ENCODE results near the gene UBAC2. TPM values are rescaled to one million over a fixed set of nuclear protein-coding genes. Genes with fewer than 3 reads are reported as not detected.

Gene UBAC2
- total RNA-seq, 1 experiment from 2014 or later, result 80.3 TPM

DNA sequence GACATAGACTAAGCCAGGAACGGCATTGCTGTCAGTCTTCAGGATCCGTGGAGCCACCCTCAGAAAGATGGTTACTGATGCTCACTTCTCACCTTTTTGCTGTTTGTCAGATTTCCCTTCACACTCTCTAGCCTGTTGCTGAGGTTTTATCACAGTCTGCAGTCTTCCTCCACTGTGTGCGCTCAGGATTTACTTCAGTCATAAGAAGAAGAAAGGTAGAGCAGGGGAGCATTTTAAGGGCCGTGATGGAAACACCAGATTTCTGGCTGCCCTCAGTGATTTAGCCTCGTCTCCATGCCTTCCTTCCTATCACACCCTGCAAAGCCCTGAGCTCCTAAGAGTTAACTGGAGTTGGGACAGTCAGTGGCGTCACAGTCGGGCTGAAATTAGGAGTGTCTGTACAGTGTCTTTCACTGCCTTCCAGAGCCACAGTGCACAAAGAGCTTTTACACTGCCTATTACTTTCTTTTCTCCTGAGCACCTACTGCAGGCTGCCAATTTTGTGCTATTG, 166.5 kb downstream of the UBAC2 start:
- intact Hi-C loops (cut with micrococcal nuclease; ENCODE audit: unreplicated experiment), result no loop called here
- DNase-seq, result no peak
- 0 out of 2 replicates have a peak, but pooled peaks cover 30% of the 10 kb centered on the region for H3K36me3 ChIP-seq (ENCODE audit: low read depth)
- no peak overlapping the region for H3K27ac ChIP-seq
- BruUV-seq (replicated peaks), result no TSS peak
- peaks cover 12% of the 10 kb centered on the region; the same call in 1 of the 2 replicates for H3K79me2 ChIP-seq (ENCODE audit: low read depth)
- peaks cover 11% of the 10 kb centered on the region for H3F3A ChIP-seq (ENCODE audit: insufficient read depth, low read depth)
- no peak overlapping the region for H3K4me2 ChIP-seq
- H2AFZ ChIP-seq, result no peak overlapping the region
- CTCF ChIA-PET, result no interaction called here
- no peaks in the 10 kb centered on the region for H3K9me3 ChIP-seq (ENCODE audit: insufficient read depth, low read depth)
- H3K9me2 ChIP-seq (ENCODE audit: insufficient read depth), result no peaks in the 10 kb centered on the region
- no peaks in the 10 kb centered on the region for H3K4me1 ChIP-seq (replicated peaks; ENCODE audit: insufficient read depth)
- POLR2A ChIA-PET (ENCODE audit: unreplicated experiment), result no interaction called here
- H4K20me1 ChIP-seq (ENCODE audit: insufficient read depth), result peaks cover 19% of the 10 kb centered on the region
- no peak overlapping the region for H3K4me3 ChIP-seq
- no peaks in the 10 kb centered on the region for H3K27me3 ChIP-seq (ENCODE audit: insufficient read depth, low read depth)
- TF ChIP-seq, protein P1, sequence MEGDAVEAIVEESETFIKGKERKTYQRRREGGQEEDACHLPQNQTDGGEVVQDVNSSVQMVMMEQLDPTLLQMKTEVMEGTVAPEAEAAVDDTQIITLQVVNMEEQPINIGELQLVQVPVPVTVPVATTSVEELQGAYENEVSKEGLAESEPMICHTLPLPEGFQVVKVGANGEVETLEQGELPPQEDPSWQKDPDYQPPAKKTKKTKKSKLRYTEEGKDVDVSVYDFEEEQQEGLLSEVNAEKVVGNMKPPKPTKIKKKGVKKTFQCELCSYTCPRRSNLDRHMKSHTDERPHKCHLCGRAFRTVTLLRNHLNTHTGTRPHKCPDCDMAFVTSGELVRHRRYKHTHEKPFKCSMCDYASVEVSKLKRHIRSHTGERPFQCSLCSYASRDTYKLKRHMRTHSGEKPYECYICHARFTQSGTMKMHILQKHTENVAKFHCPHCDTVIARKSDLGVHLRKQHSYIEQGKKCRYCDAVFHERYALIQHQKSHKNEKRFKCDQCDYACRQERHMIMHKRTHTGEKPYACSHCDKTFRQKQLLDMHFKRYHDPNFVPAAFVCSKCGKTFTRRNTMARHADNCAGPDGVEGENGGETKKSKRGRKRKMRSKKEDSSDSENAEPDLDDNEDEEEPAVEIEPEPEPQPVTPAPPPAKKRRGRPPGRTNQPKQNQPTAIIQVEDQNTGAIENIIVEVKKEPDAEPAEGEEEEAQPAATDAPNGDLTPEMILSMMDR (conservative IDR thresholded peaks at IDR 0.05), result no peak
- no peak for TF ChIP-seq EZH2 (IDR thresholded peaks at IDR 0.05; ENCODE audit: low read depth)

DNA sequence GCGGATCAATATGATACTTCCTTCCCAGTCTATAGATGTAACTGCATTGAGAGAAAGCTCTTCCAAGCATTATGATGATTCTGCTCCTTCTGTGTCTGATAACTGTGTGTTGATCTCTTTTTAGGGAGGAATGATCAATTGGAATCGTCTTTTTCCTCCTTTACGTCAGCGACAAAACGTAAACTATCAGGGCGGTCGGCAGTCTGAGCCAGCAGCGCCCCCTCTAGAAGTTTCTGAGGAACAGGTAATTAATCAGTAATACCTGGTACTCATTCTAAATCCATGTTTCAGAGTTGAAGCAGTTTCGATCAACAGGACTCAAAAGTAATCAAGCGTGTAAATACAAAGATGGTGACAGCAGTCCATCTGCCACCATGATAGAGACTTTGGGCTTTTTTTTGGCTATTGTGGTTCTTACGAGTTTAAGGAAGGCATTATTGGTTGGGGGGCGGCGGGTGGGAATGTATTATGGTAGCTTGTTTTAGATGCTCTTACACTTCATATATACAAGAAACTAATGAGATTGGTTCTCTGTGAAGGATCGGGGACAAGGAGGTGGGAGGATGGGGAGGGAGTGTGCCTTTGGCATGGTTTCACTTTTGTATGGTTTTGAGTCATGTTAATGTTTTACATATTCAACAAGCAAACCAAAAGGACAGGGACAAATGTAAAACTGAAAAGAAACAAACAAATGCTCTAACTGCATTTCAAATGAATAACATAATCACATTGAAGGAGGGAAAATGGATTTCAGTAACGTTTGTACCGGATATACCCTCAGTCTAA, 167.2 kb downstream of the UBAC2 start:
- no peak overlapping the region for H3K4me3 ChIP-seq
- no peak overlapping the region for H3K27ac ChIP-seq
- peaks cover 11% of the 10 kb centered on the region for H3F3A ChIP-seq (ENCODE audit: insufficient read depth, low read depth)
- peaks cover 17% of the 10 kb centered on the region for H4K20me1 ChIP-seq (ENCODE audit: insufficient read depth)
- no TSS peak for BruUV-seq (replicated peaks)
- no peaks in the 10 kb centered on the region for H3K9me3 ChIP-seq (ENCODE audit: insufficient read depth, low read depth)
- intact Hi-C loops (cut with micrococcal nuclease; ENCODE audit: unreplicated experiment), result no loop called here
- H3K36me3 ChIP-seq (ENCODE audit: low read depth), result 0 out of 2 replicates have a peak, but pooled peaks cover 23% of the 10 kb centered on the region
- CTCF ChIA-PET, result no interaction called here
- POLR2A ChIA-PET (ENCODE audit: unreplicated experiment), result interaction anchor here (0.6 kb wide), 1 partner anchor 25 kb away, joined by 4 read pairs; no protein-coding TSS in a partner anchor
- no peaks in the 10 kb centered on the region for H3K4me1 ChIP-seq (replicated peaks; ENCODE audit: insufficient read depth)
- H2AFZ ChIP-seq, result no peak overlapping the region
- no peaks in the 10 kb centered on the region for H3K27me3 ChIP-seq (ENCODE audit: insufficient read depth, low read depth)
- no peak overlapping the region for H3K4me2 ChIP-seq
- peaks cover 12% of the 10 kb centered on the region; the same call in 1 of the 2 replicates for H3K79me2 ChIP-seq (ENCODE audit: low read depth)
- TF ChIP-seq EZH2 (IDR thresholded peaks at IDR 0.05; ENCODE audit: low read depth), result no peak
- TF ChIP-seq, protein P1 (conservative IDR thresholded peaks at IDR 0.05), result no peak
- no peak for DNase-seq
- no peaks in the 10 kb centered on the region for H3K9me2 ChIP-seq (ENCODE audit: insufficient read depth)

DNA sequence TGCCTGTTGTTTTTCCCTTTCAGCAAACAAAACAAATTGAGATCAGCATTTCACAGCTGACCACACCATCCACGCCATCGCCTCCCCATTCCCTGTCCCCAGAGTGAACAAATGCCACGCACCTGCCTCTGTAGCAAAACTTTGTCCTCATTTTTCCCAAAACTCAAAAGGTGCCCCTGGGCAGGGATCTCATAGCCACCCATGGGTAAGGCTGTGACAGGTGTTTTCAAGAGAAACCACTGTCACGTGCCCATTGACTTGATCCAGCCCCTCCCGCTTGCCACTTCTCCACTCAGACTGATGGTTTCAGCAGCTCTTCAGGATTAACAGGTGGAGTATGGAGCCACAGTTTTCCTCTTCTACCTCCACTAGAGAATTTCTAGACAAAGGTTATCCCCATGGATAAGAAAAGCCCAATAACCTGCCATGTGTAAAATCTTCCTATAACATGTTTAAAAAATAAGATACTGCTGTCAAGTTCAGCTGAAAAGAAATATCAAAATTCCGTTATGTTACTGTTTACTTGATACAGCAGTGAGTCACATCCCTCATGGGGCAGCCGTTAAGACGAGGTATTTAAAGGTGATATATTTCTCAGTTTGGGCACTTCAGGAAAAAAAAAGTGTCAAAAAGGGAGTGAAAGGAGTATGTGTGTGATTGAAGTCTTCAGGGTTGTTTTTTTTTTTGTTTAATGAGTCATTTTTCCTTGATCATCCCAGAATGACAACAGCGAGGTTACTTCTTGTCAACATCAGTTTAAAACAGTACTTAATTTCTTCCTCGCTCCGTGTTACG, 170.0 kb downstream of the UBAC2 start:
- Histone ChIP-seq H3K79me2 (ENCODE audit: low read depth) (no peaks in the 10 kb centered on the region), H3K4me2 (no peak overlapping the region), H3K27me3 (ENCODE audit: insufficient read depth, low read depth) (no peaks in the 10 kb centered on the region), H3K9me2 (ENCODE audit: insufficient read depth) (no peaks in the 10 kb centered on the region), H3K27ac (no peak overlapping the region), H4K20me1 (ENCODE audit: insufficient read depth) (peaks cover 14% of the 10 kb centered on the region), H3K4me3 (no peak overlapping the region), H3K36me3 (ENCODE audit: low read depth) (0 out of 2 replicates have a peak, but pooled peaks cover 20% of the 10 kb centered on the region), H3K4me1 (replicated peaks; ENCODE audit: insufficient read depth) (no peaks in the 10 kb centered on the region), H2AFZ (no peak overlapping the region), H3F3A (ENCODE audit: insufficient read depth, low read depth) (peaks cover 2% of the 10 kb centered on the region), H3K9me3 (ENCODE audit: insufficient read depth, low read depth) (no peaks in the 10 kb centered on the region)
- TF ChIP-seq, protein P1 (conservative IDR thresholded peaks at IDR 0.05), result no peak
- no peak for TF ChIP-seq EZH2 (IDR thresholded peaks at IDR 0.05; ENCODE audit: low read depth)
- ChIA-PET POLR2A (ENCODE audit: unreplicated experiment) (no interaction called here), CTCF (no interaction called here)
- no peak for DNase-seq
- no TSS peak for BruUV-seq (replicated peaks)
- intact Hi-C loops (cut with micrococcal nuclease; ENCODE audit: unreplicated experiment), result no loop called here

Data from PC-9 (cell line).